SKM-1 (cell line): Measurements from ENCODE around the gene DYNLL1.
"Not testable (repeated sequence)": the region's sequence is repeated elsewhere in the genome, so short reads cannot be mapped to it uniquely, and the experiment has no call there.

Source experiments
- DNase-seq: peaks from one replicate; lab custom pipeline; 2025; ENCODE audit not compliant: unreplicated experiment; lab: John Stamatoyannopoulos, UW

DYNLL1 gene

GRCh38 chr12:120504587-120504986, 8.7 kb downstream of the DYNLL1 start:
- no peak for DNase-seq

GRCh38 chr12:120508537-120508936, 12.6 kb downstream of the DYNLL1 start:
- no peak for DNase-seq

GRCh38 chr12:120514002-120514401, 18.1 kb downstream of the DYNLL1 start:
- no peak for DNase-seq

- no peak for DNase-seq
Measured at GRCh38 chr12:120515496-120515895, 19.6 kb downstream of the DYNLL1 start.

GRCh38 chr12:120519324-120519723, 23.4 kb downstream of the DYNLL1 start:
- not testable (repeated sequence) for DNase-seq

GRCh38 chr12:120522568-120522967, 26.7 kb downstream of the DYNLL1 start:
- DNase-seq = no peak

GRCh38 chr12:120528861-120529525, 33.1 kb downstream of the DYNLL1 start, which contains the start of gene COQ5:
COQ5 (minus strand) TSS chr12:120529158; CDS start chr12:120529141, 17 bp downstream.
- no peak for DNase-seq

- no peak for DNase-seq
Measured at GRCh38 chr12:120529641-120530417, 33.9 kb downstream of the DYNLL1 start.

- DNase-seq = not testable (repeated sequence)
Measured at GRCh38 chr12:120530418-120530761, 34.5 kb downstream of the DYNLL1 start.

GRCh38 chr12:120532701-120533238, 36.9 kb downstream of the DYNLL1 start:
- no peak for DNase-seq

- no peak for DNase-seq
Measured at GRCh38 chr12:120534203-120534702, 38.3 kb downstream of the DYNLL1 start, which contains the start of gene RNF10. RNF10 (plus strand) TSS chr12:120534356; CDS start chr12:120534812, 456 bp downstream.

GRCh38 chr12:120534703-120535655, 39.1 kb downstream of the DYNLL1 start:
- DNase-seq = no peak

- no peak for DNase-seq
Measured at GRCh38 chr12:120536064-120536791, 40.3 kb downstream of the DYNLL1 start.

GRCh38 chr12:120537856-120538220, 41.9 kb downstream of the DYNLL1 start:
- no peak for DNase-seq

- no peak for DNase-seq
Measured at GRCh38 chr12:120538281-120539156, 42.6 kb downstream of the DYNLL1 start.

- DNase-seq = no peak
Measured at GRCh38 chr12:120539303-120539702, 43.4 kb downstream of the DYNLL1 start.

GRCh38 chr12:120540445-120540844, 44.5 kb downstream of the DYNLL1 start:
- no peak for DNase-seq

GRCh38 chr12:120542166-120542565, 46.3 kb downstream of the DYNLL1 start:
- no peak for DNase-seq

- no peak for DNase-seq
Measured at GRCh38 chr12:120544691-120545090, 48.8 kb downstream of the DYNLL1 start.
